ENCODE results near the gene ZNF180. TPM values are rescaled to one million over a fixed set of nuclear protein-coding genes. Genes with fewer than 3 reads are reported as not detected.

Gene ZNF180
- total and polyA plus RNA-seq, 2 experiments from 2014 or later = 6.9 to 10.5 TPM

DNA sequence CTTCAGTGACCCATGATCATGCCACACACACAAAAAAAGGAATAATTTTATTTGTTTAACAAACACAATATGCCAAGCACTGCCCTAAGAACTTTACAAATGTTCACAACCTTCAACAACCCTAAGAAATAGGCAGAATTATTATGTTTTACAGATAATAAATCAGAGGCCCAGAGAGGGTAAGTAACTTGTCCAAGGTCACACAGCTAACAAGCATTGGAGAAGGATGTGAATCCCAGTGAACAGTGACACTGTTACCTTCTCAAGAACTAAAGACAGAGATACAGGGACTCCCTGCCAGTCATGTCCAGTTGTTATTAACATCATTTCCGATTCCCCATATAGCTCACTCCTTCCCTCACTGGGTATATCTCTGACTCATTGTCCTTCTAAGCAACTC is 15.6 kb upstream of the ZNF180 start (continued):
- TF ChIP-seq ZNF331 (CRISPR knock-in tag; IDR thresholded peaks at IDR 0.05; ENCODE audit: low read depth) = no peak

DNA sequence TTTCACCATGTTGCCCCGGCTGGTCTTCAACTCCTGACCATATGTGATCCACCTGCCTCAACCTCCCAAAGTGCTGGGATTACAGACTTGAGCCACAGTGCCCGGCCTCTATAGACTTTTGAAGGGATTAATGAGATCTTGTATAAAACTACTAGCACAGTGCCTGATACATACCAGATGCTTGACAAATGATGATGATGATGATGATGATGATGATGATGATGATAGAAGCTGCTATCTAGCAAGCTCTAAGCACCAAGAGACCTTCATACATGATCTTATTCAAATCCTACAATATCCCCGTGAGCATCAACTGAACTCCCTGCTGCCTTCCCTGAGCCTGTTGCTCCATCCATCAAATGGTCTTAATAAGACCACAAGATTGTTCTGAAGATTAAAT is 14.7 kb upstream of the ZNF180 start:
- H3F3A ChIP-seq (replicated peaks; ENCODE audit: low read depth) = no peaks in the 10 kb centered on the region
- no peaks in the 10 kb centered on the region for H3K9me2 ChIP-seq (ENCODE audit: insufficient read depth)
- no peak overlapping the region for H3K4me3 Mint-ChIP-seq
- no peaks in the 10 kb centered on the region for H4K20me1 ChIP-seq (replicated peaks; ENCODE audit: insufficient read depth)
- H3K27ac ChIP-seq (ENCODE audit: low read depth) = no peak overlapping the region
- no peak overlapping the region for H2AFZ ChIP-seq
- no peaks in the 10 kb centered on the region for H3K4me1 ChIP-seq (ENCODE audit: insufficient read depth)
- H3K27me3 Mint-ChIP-seq (ENCODE audit: insufficient read depth, low read depth, poor library complexity) = peaks cover 6% of the 10 kb centered on the region
- no peaks in the 10 kb centered on the region for H3K79me2 ChIP-seq (replicated peaks; ENCODE audit: insufficient read depth)
- H3K4me1 Mint-ChIP-seq = no peaks in the 10 kb centered on the region
- no peak overlapping the region for H3K4me3 ChIP-seq
- no peak for TF ChIP-seq JUNB (IDR thresholded peaks at IDR 0.05; ENCODE audit: unreplicated experiment)
- no peak for TF ChIP-seq CTCF (conservative IDR thresholded peaks at IDR 0.05; ENCODE audit: low read depth in 2 of 2)
- TF ChIP-seq, protein P1, sequence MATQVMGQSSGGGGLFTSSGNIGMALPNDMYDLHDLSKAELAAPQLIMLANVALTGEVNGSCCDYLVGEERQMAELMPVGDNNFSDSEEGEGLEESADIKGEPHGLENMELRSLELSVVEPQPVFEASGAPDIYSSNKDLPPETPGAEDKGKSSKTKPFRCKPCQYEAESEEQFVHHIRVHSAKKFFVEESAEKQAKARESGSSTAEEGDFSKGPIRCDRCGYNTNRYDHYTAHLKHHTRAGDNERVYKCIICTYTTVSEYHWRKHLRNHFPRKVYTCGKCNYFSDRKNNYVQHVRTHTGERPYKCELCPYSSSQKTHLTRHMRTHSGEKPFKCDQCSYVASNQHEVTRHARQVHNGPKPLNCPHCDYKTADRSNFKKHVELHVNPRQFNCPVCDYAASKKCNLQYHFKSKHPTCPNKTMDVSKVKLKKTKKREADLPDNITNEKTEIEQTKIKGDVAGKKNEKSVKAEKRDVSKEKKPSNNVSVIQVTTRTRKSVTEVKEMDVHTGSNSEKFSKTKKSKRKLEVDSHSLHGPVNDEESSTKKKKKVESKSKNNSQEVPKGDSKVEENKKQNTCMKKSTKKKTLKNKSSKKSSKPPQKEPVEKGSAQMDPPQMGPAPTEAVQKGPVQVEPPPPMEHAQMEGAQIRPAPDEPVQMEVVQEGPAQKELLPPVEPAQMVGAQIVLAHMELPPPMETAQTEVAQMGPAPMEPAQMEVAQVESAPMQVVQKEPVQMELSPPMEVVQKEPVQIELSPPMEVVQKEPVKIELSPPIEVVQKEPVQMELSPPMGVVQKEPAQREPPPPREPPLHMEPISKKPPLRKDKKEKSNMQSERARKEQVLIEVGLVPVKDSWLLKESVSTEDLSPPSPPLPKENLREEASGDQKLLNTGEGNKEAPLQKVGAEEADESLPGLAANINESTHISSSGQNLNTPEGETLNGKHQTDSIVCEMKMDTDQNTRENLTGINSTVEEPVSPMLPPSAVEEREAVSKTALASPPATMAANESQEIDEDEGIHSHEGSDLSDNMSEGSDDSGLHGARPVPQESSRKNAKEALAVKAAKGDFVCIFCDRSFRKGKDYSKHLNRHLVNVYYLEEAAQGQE (IDR thresholded peaks at IDR 0.05; ENCODE audit: unreplicated experiment) = no peak
- no peak for TF ChIP-seq ZNF114 (CRISPR knock-in tag; IDR thresholded peaks at IDR 0.05)
- TF ChIP-seq ZNF331 (CRISPR knock-in tag; IDR thresholded peaks at IDR 0.05; ENCODE audit: low read depth) = no peak
- H3K36me3 ChIP-seq (ENCODE audit: insufficient read depth) = no peaks in the 10 kb centered on the region
- no peak overlapping the region for H3K4me2 ChIP-seq
- DNase-seq (ENCODE audit: low spot score) = no peak
- H3K9me3 Mint-ChIP-seq = peaks cover 33% of the 10 kb centered on the region
- H3K27me3 ChIP-seq (ENCODE audit: insufficient read depth) = no peaks in the 10 kb centered on the region
- no peak overlapping the region for H3K27ac Mint-ChIP-seq
- no peak for ATAC-seq
- H3K36me3 Mint-ChIP-seq (ENCODE audit: low read depth) = peaks cover 10% of the 10 kb centered on the region

DNA sequence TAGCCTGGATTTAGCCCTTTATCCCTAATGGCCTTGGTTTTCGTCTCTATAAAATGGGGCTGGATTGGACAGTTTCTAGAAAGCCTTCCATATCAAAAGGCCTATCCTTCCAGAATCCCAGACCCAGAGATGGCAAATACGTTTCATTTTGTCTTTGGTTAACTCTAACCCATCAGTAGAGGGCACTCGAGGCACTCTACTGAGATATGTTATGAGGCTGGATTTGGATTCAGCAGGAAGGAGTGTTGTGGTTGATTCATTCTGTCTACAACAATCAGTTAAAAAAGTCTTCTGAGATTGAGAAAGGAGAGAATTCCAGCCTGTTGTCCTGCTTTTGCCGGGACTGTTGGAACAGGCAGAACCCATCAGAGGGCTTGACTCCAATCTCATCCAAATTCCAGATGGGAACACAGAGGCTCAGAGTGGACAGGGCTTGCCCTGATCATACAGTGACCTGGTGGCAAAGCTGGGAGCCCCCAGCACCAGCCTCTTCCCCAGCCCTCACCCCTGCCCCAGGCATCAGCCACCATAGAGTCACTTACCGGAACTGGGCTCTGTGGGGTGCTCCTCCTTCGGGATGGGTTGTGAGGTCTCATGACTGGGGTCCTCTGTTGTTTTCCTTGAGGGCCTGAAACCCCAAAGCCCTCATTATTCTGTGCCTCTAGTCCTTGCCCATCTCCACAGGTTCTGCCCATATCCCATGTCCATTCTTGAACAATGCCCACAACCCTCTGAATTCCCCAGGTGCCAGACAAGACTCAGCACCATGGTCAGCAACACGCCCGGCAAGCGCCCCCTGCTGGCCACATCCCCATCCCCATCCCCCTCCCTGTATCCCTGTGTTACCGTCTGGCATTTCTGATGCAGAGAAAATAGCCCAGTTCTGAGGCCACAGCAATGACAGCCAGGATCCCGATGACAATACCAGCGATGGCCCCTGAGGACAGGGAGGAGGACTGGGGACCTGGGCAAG is 12.3 kb upstream of the ZNF180 start:
- no peaks in the 10 kb centered on the region for H3K79me2 ChIP-seq (replicated peaks; ENCODE audit: insufficient read depth)
- H3K27ac ChIP-seq (ENCODE audit: low read depth) = no peak overlapping the region
- no peak overlapping the region for H3K4me3 ChIP-seq
- H3K4me1 Mint-ChIP-seq = no peaks in the 10 kb centered on the region
- no peaks in the 10 kb centered on the region for H3K27me3 ChIP-seq (ENCODE audit: insufficient read depth)
- TF ChIP-seq CTCF (conservative IDR thresholded peaks at IDR 0.05; ENCODE audit: low read depth in 2 of 2) = peak; percentile 87
- no peak for TF ChIP-seq POLR2AphosphoS5 (IDR thresholded peaks at IDR 0.05; ENCODE audit: low read depth)
- TF ChIP-seq, protein P1 (IDR thresholded peaks at IDR 0.05; ENCODE audit: unreplicated experiment) = peak; percentile 95
- no peaks in the 10 kb centered on the region for H3K9me2 ChIP-seq (ENCODE audit: insufficient read depth)
- no peaks in the 10 kb centered on the region for H4K20me1 ChIP-seq (replicated peaks; ENCODE audit: insufficient read depth)
- peaks cover 14% of the 10 kb centered on the region for H3K36me3 Mint-ChIP-seq (ENCODE audit: low read depth)
- no peak overlapping the region for H3K4me3 Mint-ChIP-seq
- H3K36me3 ChIP-seq (ENCODE audit: insufficient read depth) = no peaks in the 10 kb centered on the region
- no peak overlapping the region for H2AFZ ChIP-seq
- H3K27me3 Mint-ChIP-seq (ENCODE audit: insufficient read depth, low read depth, poor library complexity) = peaks cover 6% of the 10 kb centered on the region
- no peak overlapping the region for H3K4me2 ChIP-seq
- DNase-seq (ENCODE audit: low spot score) (peak; percentile 78), ATAC-seq (peak; percentile 92)
- H3K27ac Mint-ChIP-seq = no peak overlapping the region
- H3K9me3 Mint-ChIP-seq = peaks cover 54% of the 10 kb centered on the region
- H3K4me1 ChIP-seq (ENCODE audit: insufficient read depth) = no peaks in the 10 kb centered on the region
- no peaks in the 10 kb centered on the region for H3F3A ChIP-seq (replicated peaks; ENCODE audit: low read depth)

All from GM23338 (cell line).